GM12878 (cell line): Measurements from ENCODE around the gene CAMK2D.

Experiments
- ATF7 ChIP-seq: fragments of 450-650 bp; IDR thresholded peaks from 2 replicates; pipeline ENCODE4 v1.6.1; 2016; ENCODE audit warnings: low read depth, mild to moderate bottlenecking
- MXI1 ChIP-seq: fragments of 150-350 bp; IDR thresholded peaks from 2 replicates; pipeline ENCODE4 v1.6.1; 2011; ENCODE audit warnings: low read depth, mild to moderate bottlenecking, inconsistent platforms, low read length, improper control_type of control experiment
- POLR2A ChIP-seq: IDR thresholded peaks from 2 replicates; pipeline ENCODE4 v1.6.1; 2011; ENCODE audit warnings: low read depth, mild to moderate bottlenecking, low read length
- POLR2AphosphoS5 ChIP-seq: IDR thresholded peaks from 2 replicates; pipeline ENCODE4 v1.6.1; 2011; ENCODE audit warnings: mild to moderate bottlenecking, low read length, inconsistent platforms
- RB1 ChIP-seq: fragments of 450-650 bp; formaldehyde crosslinking; IDR thresholded peaks from 2 replicates; pipeline ENCODE4 v1.6.1; 2017; ENCODE audit warnings: mild to moderate bottlenecking, borderline replicate concordance
- SMC3 ChIP-seq: IDR thresholded peaks from 2 replicates; pipeline ENCODE4 v1.6.1; 2011; ENCODE audit warnings: low read length, improper control_type of control experiment, borderline replicate concordance
- TF ChIP-seq, protein P1 (sequence below): fragments of 450-650 bp; formaldehyde crosslinking; IDR thresholded peaks from 2 replicates; pipeline ENCODE4 v1.4.0; 2020; ENCODE audit warnings: mild to moderate bottlenecking, moderate library complexity
- TF ChIP-seq, protein P2 (sequence below), 3 experiments: IDR thresholded peaks in 2 of 3; conservative IDR thresholded peaks in 1 of 3; 2 replicates each; pipeline ENCODE4 v1.5.1; 2011; ENCODE audit warnings: low read depth in 3 of 3, low read length in 3 of 3, mild to moderate bottlenecking in 3 of 3, control low read depth in 2 of 3, moderate library complexity in 2 of 3, inconsistent platforms in 1 of 3, mixed read lengths in 1 of 3; ENCODE audit not compliant: control insufficient read depth in 2 of 3, insufficient read depth in 1 of 3; ENCODE audit errors: extremely low read depth in 1 of 3
- TF ChIP-seq, protein P3 (sequence below): IDR thresholded peaks from 2 replicates; pipeline ENCODE4 v1.6.1; 2012; ENCODE audit warnings: mild to moderate bottlenecking, low read depth, low read length

DNA sequence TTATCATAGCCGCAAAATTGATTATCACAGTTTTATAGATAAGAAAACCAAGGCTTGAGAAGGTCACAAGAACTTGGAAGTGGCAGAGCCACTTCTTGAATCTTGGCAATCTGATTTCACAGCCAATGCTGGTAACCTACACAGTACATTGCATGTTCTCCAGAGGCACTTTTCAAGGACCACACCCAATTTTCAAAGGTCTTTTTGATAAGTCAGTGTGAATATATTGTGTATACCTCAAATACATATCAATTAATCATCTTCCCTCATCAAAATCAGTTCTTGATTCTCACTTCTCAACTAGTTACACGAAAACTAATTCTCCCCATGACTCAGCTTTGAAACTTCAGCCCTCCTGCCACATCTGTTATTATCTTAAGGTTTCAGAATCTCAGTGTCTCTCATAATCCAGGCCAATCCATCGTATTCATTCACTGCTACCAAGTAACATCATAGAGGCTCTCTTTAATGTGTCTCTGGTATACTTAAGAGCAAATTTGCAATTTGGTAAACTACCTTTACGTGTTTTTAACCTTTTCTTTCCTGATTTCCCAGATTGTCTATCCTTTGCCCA, 16.8 kb downstream of the CAMK2D start:
- TF ChIP-seq SMC3 (no peak), RB1 (no peak), POLR2A (no peak), ATF7 (no peak), POLR2AphosphoS5 (no peak), MXI1 (no peak)
- TF ChIP-seq, protein P1, sequence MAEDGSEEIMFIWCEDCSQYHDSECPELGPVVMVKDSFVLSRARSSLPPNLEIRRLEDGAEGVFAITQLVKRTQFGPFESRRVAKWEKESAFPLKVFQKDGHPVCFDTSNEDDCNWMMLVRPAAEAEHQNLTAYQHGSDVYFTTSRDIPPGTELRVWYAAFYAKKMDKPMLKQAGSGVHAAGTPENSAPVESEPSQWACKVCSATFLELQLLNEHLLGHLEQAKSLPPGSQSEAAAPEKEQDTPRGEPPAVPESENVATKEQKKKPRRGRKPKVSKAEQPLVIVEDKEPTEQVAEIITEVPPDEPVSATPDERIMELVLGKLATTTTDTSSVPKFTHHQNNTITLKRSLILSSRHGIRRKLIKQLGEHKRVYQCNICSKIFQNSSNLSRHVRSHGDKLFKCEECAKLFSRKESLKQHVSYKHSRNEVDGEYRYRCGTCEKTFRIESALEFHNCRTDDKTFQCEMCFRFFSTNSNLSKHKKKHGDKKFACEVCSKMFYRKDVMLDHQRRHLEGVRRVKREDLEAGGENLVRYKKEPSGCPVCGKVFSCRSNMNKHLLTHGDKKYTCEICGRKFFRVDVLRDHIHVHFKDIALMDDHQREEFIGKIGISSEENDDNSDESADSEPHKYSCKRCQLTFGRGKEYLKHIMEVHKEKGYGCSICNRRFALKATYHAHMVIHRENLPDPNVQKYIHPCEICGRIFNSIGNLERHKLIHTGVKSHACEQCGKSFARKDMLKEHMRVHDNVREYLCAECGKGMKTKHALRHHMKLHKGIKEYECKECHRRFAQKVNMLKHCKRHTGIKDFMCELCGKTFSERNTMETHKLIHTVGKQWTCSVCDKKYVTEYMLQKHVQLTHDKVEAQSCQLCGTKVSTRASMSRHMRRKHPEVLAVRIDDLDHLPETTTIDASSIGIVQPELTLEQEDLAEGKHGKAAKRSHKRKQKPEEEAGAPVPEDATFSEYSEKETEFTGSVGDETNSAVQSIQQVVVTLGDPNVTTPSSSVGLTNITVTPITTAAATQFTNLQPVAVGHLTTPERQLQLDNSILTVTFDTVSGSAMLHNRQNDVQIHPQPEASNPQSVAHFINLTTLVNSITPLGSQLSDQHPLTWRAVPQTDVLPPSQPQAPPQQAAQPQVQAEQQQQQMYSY (CRISPR knock-in tag), result no peak
- TF ChIP-seq, protein P2, sequence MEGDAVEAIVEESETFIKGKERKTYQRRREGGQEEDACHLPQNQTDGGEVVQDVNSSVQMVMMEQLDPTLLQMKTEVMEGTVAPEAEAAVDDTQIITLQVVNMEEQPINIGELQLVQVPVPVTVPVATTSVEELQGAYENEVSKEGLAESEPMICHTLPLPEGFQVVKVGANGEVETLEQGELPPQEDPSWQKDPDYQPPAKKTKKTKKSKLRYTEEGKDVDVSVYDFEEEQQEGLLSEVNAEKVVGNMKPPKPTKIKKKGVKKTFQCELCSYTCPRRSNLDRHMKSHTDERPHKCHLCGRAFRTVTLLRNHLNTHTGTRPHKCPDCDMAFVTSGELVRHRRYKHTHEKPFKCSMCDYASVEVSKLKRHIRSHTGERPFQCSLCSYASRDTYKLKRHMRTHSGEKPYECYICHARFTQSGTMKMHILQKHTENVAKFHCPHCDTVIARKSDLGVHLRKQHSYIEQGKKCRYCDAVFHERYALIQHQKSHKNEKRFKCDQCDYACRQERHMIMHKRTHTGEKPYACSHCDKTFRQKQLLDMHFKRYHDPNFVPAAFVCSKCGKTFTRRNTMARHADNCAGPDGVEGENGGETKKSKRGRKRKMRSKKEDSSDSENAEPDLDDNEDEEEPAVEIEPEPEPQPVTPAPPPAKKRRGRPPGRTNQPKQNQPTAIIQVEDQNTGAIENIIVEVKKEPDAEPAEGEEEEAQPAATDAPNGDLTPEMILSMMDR (IDR thresholded peaks at IDR 0.05 in 2 of 3, conservative IDR thresholded peaks at IDR 0.05 in 1 of 3; ENCODE audit: control insufficient read depth in 2 of 3, extremely low read depth in 1 of 3, insufficient read depth in 1 of 3, low read depth in 3 of 3, low read length in 3 of 3), result no peak
- TF ChIP-seq, protein P3, sequence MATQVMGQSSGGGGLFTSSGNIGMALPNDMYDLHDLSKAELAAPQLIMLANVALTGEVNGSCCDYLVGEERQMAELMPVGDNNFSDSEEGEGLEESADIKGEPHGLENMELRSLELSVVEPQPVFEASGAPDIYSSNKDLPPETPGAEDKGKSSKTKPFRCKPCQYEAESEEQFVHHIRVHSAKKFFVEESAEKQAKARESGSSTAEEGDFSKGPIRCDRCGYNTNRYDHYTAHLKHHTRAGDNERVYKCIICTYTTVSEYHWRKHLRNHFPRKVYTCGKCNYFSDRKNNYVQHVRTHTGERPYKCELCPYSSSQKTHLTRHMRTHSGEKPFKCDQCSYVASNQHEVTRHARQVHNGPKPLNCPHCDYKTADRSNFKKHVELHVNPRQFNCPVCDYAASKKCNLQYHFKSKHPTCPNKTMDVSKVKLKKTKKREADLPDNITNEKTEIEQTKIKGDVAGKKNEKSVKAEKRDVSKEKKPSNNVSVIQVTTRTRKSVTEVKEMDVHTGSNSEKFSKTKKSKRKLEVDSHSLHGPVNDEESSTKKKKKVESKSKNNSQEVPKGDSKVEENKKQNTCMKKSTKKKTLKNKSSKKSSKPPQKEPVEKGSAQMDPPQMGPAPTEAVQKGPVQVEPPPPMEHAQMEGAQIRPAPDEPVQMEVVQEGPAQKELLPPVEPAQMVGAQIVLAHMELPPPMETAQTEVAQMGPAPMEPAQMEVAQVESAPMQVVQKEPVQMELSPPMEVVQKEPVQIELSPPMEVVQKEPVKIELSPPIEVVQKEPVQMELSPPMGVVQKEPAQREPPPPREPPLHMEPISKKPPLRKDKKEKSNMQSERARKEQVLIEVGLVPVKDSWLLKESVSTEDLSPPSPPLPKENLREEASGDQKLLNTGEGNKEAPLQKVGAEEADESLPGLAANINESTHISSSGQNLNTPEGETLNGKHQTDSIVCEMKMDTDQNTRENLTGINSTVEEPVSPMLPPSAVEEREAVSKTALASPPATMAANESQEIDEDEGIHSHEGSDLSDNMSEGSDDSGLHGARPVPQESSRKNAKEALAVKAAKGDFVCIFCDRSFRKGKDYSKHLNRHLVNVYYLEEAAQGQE, result no peak
